ENCODE results near the gene FAT2. TPM values are rescaled to one million over a fixed set of nuclear protein-coding genes. Genes with fewer than 3 reads are reported as not detected.

The FAT2 gene
- total RNA-seq, 2 donors from 2014 or later: 5.6 to 22.5 TPM

- Histone ChIP-seq H3K4me3 (no peak overlapping the region), H3K27ac (no peak overlapping the region), H3K4me1 (replicated peaks) (no peaks in the 10 kb centered on the region), H3K36me3 (no peaks in the 10 kb centered on the region), H3K27me3 (replicated peaks; ENCODE audit: insufficient read depth) (no peaks in the 10 kb centered on the region), H3K9me3 (no peaks in the 10 kb centered on the region)
- no peak for DNase-seq (ENCODE audit: low spot score)
- TF ChIP-seq POLR2AphosphoS5 (IDR thresholded peaks at IDR 0.05): no peak
- WGBS: 73% methylated on average over 2 of the region's 2 CpGs
- intact Hi-C loops (cut with DNase I): no loop called here
Measured at GRCh38 chr5:151598984-151599383, 7.9 kb upstream of the FAT2 start.

GRCh38 chr5:151598549-151598948 is 7.4 kb upstream of the FAT2 start:
- Histone ChIP-seq H3K4me3 (no peak overlapping the region), H3K9me3 (no peaks in the 10 kb centered on the region), H3K36me3 (no peaks in the 10 kb centered on the region), H3K27me3 (replicated peaks; ENCODE audit: insufficient read depth) (no peaks in the 10 kb centered on the region), H3K4me1 (replicated peaks) (no peaks in the 10 kb centered on the region), H3K27ac (no peak overlapping the region)
- no peak for DNase-seq (ENCODE audit: low spot score)
- TF ChIP-seq POLR2AphosphoS5 (IDR thresholded peaks at IDR 0.05) (no peak), CTCF (IDR thresholded peaks at IDR 0.05) (no peak), POLR2A (IDR thresholded peaks at IDR 0.05) (no peak)
- intact Hi-C loops (cut with DNase I): no loop called here
- WGBS: 95% methylated on average over 1 of the region's 1 CpG

GRCh38 chr5:151597749-151598148 is 6.6 kb upstream of the FAT2 start:
- TF ChIP-seq POLR2AphosphoS5 (IDR thresholded peaks at IDR 0.05): no peak
- no peak for TF ChIP-seq POLR2A (IDR thresholded peaks at IDR 0.05)
- TF ChIP-seq CTCF (IDR thresholded peaks at IDR 0.05): no peak
- no peak for DNase-seq (ENCODE audit: low spot score)
- H3K9me3 ChIP-seq: no peaks in the 10 kb centered on the region
- intact Hi-C loops (cut with DNase I): no loop called here
- H3K27ac ChIP-seq: no peak overlapping the region
- WGBS: 79% methylated on average over 3 of the region's 3 CpGs
- H3K4me1 ChIP-seq (replicated peaks): no peaks in the 10 kb centered on the region
- H3K4me3 ChIP-seq: no peak overlapping the region
- H3K27me3 ChIP-seq (replicated peaks; ENCODE audit: insufficient read depth): no peaks in the 10 kb centered on the region
- no peaks in the 10 kb centered on the region for H3K36me3 ChIP-seq

- no peak for DNase-seq (ENCODE audit: low spot score)
- H3K9me3 ChIP-seq: no peaks in the 10 kb centered on the region
- H3K4me3 ChIP-seq: no peak overlapping the region
- intact Hi-C loops (cut with DNase I): no loop called here
- H3K27me3 ChIP-seq (replicated peaks; ENCODE audit: insufficient read depth): no peaks in the 10 kb centered on the region
- H3K36me3 ChIP-seq: no peaks in the 10 kb centered on the region
- no peak for TF ChIP-seq POLR2AphosphoS5 (IDR thresholded peaks at IDR 0.05)
- TF ChIP-seq POLR2A (IDR thresholded peaks at IDR 0.05): no peak
- no peak for TF ChIP-seq CTCF (IDR thresholded peaks at IDR 0.05)
- no peaks in the 10 kb centered on the region for H3K4me1 ChIP-seq (replicated peaks)
- H3K27ac ChIP-seq: no peak overlapping the region
- WGBS: 24% methylated on average over 2 of the region's 2 CpGs
Measured at GRCh38 chr5:151596828-151597539, 5.9 kb upstream of the FAT2 start.

GRCh38 chr5:151595411-151595826 is 4.3 kb upstream of the FAT2 start:
- TF ChIP-seq CTCF (IDR thresholded peaks at IDR 0.05) (no peak), POLR2AphosphoS5 (IDR thresholded peaks at IDR 0.05) (no peak), POLR2A (IDR thresholded peaks at IDR 0.05) (no peak)
- no peak for DNase-seq (ENCODE audit: low spot score)
- H3K4me1 ChIP-seq (replicated peaks): no peaks in the 10 kb centered on the region
- no peaks in the 10 kb centered on the region for H3K36me3 ChIP-seq
- H3K4me3 ChIP-seq: no peak overlapping the region
- intact Hi-C loops (cut with DNase I): no loop called here
- no peaks in the 10 kb centered on the region for H3K9me3 ChIP-seq
- 47% methylated on average over 7 of the region's 11 CpGs for WGBS
- no peak overlapping the region for H3K27ac ChIP-seq
- H3K27me3 ChIP-seq (replicated peaks; ENCODE audit: insufficient read depth): no peaks in the 10 kb centered on the region
